GM21423 (cell line): ENCODE data around the gene CPNE4.
A peak's percentile ranks its signal among the peaks of the same experiment; 100 is the strongest.

Experiments used
- ATAC-seq: cut with Tn5 transposase; IDR thresholded peaks from one replicate; pipeline ENCODE4 v1.9.1; 2021; ENCODE audit warnings: mild to moderate bottlenecking, moderate library complexity; ENCODE audit not compliant: unreplicated experiment

The CPNE4 gene

GRCh38 chr3:131547585-131547984 is 487.2 kb downstream of the CPNE4 start:
- ATAC-seq, result no peak

GRCh38 chr3:131546441-131546840 is 488.4 kb downstream of the CPNE4 start:
- no peak for ATAC-seq

- ATAC-seq, result no peak
Observed at GRCh38 chr3:131544557-131544956, 490.3 kb downstream of the CPNE4 start.

GRCh38 chr3:131543714-131544113 is 491.1 kb downstream of the CPNE4 start:
- no peak for ATAC-seq

GRCh38 chr3:131541288-131541687 is 493.5 kb downstream of the CPNE4 start:
- ATAC-seq, result no peak

- ATAC-seq, result no peak
Observed at GRCh38 chr3:131540821-131541220, 494.0 kb downstream of the CPNE4 start.

GRCh38 chr3:131540143-131540542 is 494.7 kb downstream of the CPNE4 start:
- ATAC-seq, result no peak

- no peak for ATAC-seq
Observed at GRCh38 chr3:131538968-131539367, 495.8 kb downstream of the CPNE4 start.

- ATAC-seq, result no peak
Observed at GRCh38 chr3:131537531-131537930, 497.3 kb downstream of the CPNE4 start.

- no peak for ATAC-seq
Observed at GRCh38 chr3:131535596-131535995, 499.2 kb downstream of the CPNE4 start.

GRCh38 chr3:131535131-131535530 is 499.7 kb downstream of the CPNE4 start:
- no peak for ATAC-seq

GRCh38 chr3:131532645-131533044 is 502.2 kb downstream of the CPNE4 start:
- ATAC-seq, result no peak

GRCh38 chr3:131530843-131531242 is 504.0 kb downstream of the CPNE4 start:
- ATAC-seq, result no peak

- ATAC-seq, result no peak
Observed at GRCh38 chr3:131530388-131530787, 504.4 kb downstream of the CPNE4 start.

GRCh38 chr3:131526801-131527347 is 507.9 kb downstream of the CPNE4 start:
- ATAC-seq, result no peak

- no peak for ATAC-seq
Observed at GRCh38 chr3:131518680-131519079, 516.1 kb downstream of the CPNE4 start.

- no peak for ATAC-seq
Observed at GRCh38 chr3:131505421-131505820, 529.4 kb downstream of the CPNE4 start.

GRCh38 chr3:131503320-131503635 is 531.5 kb downstream of the CPNE4 start:
- no peak for ATAC-seq

GRCh38 chr3:131502530-131503319 is 532.1 kb downstream of the CPNE4 start, which contains the start of gene MRPL3:
Gene MRPL3, minus strand, starts transcription at chr3:131502971. Its CDS starts 150 bp downstream, at chr3:131502821.
- peak; percentile 92 for ATAC-seq

- ATAC-seq, result no peak
Observed at GRCh38 chr3:131501949-131502348, 532.9 kb downstream of the CPNE4 start.

GRCh38 chr3:131494706-131495105 is 540.1 kb downstream of the CPNE4 start:
- no peak for ATAC-seq

- no peak for ATAC-seq
Observed at GRCh38 chr3:131491775-131492174, 543.0 kb downstream of the CPNE4 start.

GRCh38 chr3:131491084-131491483 is 543.7 kb downstream of the CPNE4 start:
- no peak for ATAC-seq
